ENCODE measurements around the gene GCM1.

Gene GCM1

DNA sequence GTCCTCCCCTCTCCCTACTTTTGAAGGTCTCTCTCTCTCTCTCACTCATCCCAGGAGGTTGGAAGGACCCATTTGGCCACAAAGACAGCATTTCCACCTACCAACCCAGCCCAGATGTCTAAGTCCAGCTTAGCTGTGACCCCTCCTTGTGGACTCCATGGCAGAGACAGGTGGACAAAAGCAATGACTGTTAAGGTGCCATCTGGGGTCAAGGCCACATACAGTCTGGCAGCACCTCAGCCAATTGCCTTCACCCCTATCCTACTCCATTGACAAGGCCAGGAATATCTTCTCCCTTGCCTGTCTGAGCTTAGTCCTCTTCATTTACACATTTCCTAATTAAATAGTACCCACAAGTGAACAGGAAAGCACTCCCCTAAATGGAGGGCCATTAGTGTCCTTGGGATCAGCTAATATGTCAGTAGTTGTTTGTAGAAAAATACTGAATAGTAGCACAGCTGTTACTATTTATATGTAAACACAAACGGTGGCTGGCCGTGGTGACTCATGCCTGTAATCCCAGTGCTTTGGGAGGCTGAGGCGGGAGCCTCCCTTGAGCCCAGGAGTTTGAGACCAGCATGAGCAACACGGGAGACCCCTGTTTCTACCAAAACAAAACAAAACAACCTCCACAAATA lies 28.8 kb downstream of the GCM1 start:
- H3K4me3 ChIP-seq (ENCODE audit: low read depth, low read length), result no peak overlapping the region
- DNase-seq (ENCODE audit: low read depth), result peak; percentile 55
- TF ChIP-seq, protein P1, sequence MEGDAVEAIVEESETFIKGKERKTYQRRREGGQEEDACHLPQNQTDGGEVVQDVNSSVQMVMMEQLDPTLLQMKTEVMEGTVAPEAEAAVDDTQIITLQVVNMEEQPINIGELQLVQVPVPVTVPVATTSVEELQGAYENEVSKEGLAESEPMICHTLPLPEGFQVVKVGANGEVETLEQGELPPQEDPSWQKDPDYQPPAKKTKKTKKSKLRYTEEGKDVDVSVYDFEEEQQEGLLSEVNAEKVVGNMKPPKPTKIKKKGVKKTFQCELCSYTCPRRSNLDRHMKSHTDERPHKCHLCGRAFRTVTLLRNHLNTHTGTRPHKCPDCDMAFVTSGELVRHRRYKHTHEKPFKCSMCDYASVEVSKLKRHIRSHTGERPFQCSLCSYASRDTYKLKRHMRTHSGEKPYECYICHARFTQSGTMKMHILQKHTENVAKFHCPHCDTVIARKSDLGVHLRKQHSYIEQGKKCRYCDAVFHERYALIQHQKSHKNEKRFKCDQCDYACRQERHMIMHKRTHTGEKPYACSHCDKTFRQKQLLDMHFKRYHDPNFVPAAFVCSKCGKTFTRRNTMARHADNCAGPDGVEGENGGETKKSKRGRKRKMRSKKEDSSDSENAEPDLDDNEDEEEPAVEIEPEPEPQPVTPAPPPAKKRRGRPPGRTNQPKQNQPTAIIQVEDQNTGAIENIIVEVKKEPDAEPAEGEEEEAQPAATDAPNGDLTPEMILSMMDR (conservative IDR thresholded peaks at IDR 0.05; ENCODE audit: low read depth, low read length), result no peak

DNA sequence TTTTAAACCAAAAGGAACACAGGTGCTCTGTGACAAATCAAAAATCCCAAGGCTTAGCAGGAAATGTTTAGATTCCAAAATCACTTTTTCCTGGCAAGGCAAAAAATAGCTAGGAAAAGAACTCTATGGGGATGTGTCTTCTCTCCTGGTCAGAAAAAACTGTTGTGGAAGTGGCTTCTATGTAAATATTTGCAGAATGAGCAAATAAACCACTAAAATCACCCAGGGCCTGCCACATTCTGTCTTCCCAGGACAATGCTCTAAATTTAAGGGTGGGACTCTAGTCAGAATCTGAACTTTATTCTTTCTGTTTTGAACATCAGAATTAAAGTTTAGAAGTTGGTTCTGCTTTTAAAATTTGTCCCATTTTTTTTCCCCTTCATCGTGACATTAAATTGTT lies 29.3 kb downstream of the GCM1 start:
- TF ChIP-seq, protein P1 (conservative IDR thresholded peaks at IDR 0.05; ENCODE audit: low read depth, low read length), result no peak
- H3K4me3 ChIP-seq (ENCODE audit: low read depth, low read length), result no peak overlapping the region
- DNase-seq (ENCODE audit: low read depth), result no peak

DNA sequence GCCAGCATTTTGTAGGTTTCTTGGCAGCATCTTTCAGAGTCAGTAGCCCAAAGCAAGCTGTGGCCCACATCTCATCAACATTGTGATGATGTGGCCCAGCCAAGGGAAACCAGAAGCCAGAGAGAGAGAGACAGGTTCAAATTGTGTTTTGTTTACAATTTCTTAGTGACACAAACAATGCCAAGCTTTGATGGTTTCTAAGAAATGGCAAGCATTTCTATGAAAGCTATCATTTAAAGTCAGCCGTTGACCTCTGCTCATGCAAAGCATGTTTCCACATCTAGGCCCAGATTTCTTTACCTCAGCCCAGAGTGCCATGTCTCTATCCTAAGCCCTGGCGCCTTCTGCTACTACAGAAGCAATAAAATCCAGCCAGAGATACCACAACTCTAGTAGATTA lies 32.9 kb downstream of the GCM1 start:
- TF ChIP-seq, protein P1 (conservative IDR thresholded peaks at IDR 0.05; ENCODE audit: low read depth, low read length), result no peak
- no peak for DNase-seq (ENCODE audit: low read depth)
- no peak overlapping the region for H3K4me3 ChIP-seq (ENCODE audit: low read depth, low read length)

DNA sequence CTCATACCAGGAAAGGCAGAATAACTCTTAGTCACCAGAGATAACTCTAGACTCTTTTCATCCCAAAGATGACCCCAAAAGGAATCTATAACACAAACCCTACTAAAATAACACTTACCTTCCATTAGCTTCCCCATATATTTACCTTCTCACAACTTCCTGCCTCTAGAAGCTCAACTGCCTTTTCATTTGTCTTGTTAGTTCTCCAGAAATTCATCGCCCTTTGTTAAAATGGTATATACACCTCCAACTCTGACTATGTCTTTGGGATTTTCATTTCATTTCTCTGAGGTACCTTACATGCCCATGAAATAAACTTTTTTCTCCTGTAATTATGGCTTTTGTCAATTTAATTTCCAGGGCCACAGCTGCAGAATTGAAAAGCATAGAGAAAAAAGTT lies 33.5 kb downstream of the GCM1 start:
- no peak for DNase-seq (ENCODE audit: low read depth)
- H3K4me3 ChIP-seq (ENCODE audit: low read depth, low read length), result no peak overlapping the region
- TF ChIP-seq, protein P1 (conservative IDR thresholded peaks at IDR 0.05; ENCODE audit: low read depth, low read length), result no peak

DNA sequence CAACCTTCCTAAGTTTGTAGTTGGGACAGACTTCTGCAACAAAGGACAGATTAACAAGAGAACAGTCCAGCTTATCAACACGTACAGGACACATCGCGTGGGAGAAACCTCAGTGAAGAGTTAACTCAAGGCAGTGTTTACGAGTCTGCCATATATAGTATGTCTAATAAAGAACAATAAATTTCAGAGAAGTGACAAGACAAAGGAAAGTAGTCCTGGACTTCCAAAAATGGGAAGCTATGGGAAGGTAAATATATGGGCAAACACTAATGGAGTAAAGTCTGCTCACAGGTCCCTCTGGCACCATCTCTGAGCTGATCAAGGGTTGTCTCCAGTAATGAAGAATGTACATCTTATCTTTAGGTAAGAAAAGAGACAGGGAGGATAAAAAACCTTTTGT lies 34.9 kb downstream of the GCM1 start:
- no peak overlapping the region for H3K4me3 ChIP-seq (ENCODE audit: low read depth, low read length)
- no peak for DNase-seq (ENCODE audit: low read depth)
- TF ChIP-seq, protein P1 (conservative IDR thresholded peaks at IDR 0.05; ENCODE audit: low read depth, low read length), result no peak

DNA sequence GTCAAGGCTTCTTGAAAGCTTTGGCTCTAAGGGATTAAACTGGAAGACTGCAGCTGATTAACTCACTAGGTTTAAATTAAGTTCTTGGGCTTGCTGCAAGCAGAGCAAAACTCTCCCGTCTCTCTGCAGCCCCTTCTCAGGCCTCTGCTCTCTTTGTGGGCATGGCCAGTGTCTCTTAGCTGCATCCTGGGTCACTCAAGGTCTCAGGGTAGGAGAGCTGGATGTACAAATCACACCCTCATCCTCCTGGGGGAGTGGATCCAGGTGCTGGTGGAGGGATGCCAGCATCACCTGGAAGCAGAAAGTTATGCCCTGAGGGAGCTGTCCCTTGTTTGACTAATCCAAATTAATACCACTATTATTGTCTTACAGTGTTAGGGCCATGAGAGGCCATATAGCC lies 35.8 kb downstream of the GCM1 start:
- TF ChIP-seq, protein P1 (conservative IDR thresholded peaks at IDR 0.05; ENCODE audit: low read depth, low read length), result no peak
- H3K4me3 ChIP-seq (ENCODE audit: low read depth, low read length), result no peak overlapping the region
- no peak for DNase-seq (ENCODE audit: low read depth)

DNA sequence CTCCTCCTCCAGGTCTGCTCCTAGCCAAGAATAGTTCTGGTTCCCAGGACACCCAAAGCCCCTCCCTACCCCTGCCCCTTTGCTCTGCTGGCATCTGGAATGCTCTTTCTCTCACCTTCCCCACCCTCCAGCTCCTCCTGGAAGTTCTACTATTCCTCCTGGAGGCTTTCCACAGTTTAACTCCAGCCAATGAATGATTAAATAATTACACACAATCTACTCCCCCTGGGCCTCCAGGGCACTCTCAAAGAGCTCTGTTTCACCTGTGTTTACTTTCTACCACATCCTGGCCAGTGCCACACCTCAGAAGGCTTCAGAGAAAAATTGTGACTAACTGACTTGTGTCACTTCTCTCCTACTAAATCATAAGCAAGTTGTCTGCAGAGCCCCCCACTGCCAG lies 36.2 kb downstream of the GCM1 start:
- DNase-seq (ENCODE audit: low read depth), result no peak
- H3K4me3 ChIP-seq (ENCODE audit: low read depth, low read length), result no peak overlapping the region
- TF ChIP-seq, protein P1 (conservative IDR thresholded peaks at IDR 0.05; ENCODE audit: low read depth, low read length), result no peak

Data from choroid plexus epithelial cell (primary cell).